GM12875 (cell line): Measurements from ENCODE around the gene FBXO4.

ENCODE experiments used
- H3K4me3 ChIP-seq: one replicate; pipeline ENCODE4 v1.5.1; 2011; ENCODE audit warnings: low read depth, low read length, control low read depth
- CTCF ChIP-seq: IDR thresholded peaks from 2 replicates; pipeline ENCODE4 v1.5.1; 2011; ENCODE audit warnings: low read depth, mild to moderate bottlenecking, control low read depth, inconsistent platforms, low read length, moderate library complexity, borderline replicate concordance; ENCODE audit not compliant: insufficient read depth

Gene FBXO4

GRCh38 chr5:41883243-41883642 lies 41.8 kb upstream of the FBXO4 start:
- no peak overlapping the region for H3K4me3 ChIP-seq
- TF ChIP-seq CTCF = no peak

- H3K4me3 ChIP-seq = no peak overlapping the region
- no peak for TF ChIP-seq CTCF
Measured at GRCh38 chr5:41883936-41884335, 41.1 kb upstream of the FBXO4 start.

GRCh38 chr5:41885286-41885685 lies 39.8 kb upstream of the FBXO4 start:
- TF ChIP-seq CTCF = no peak
- H3K4me3 ChIP-seq = no peak overlapping the region

GRCh38 chr5:41891066-41891707 lies 33.9 kb upstream of the FBXO4 start:
- TF ChIP-seq CTCF = no peak
- no peak overlapping the region for H3K4me3 ChIP-seq

- H3K4me3 ChIP-seq = no peak overlapping the region
- TF ChIP-seq CTCF = no peak
Measured at GRCh38 chr5:41892031-41892430, 33.0 kb upstream of the FBXO4 start.

GRCh38 chr5:41893074-41893851 lies 31.8 kb upstream of the FBXO4 start:
- H3K4me3 ChIP-seq = no peak overlapping the region
- TF ChIP-seq CTCF = no peak

GRCh38 chr5:41896230-41896629 lies 28.9 kb upstream of the FBXO4 start:
- no peak overlapping the region for H3K4me3 ChIP-seq
- TF ChIP-seq CTCF = no peak
